Suppressor macrophage treated with lipopolysaccharide for 1 hour (primary cell): ENCODE data around the gene KRT4.

Experiments used
- DNase-seq, 3 donors: peaks; one replicate each; pipeline ENCODE4 v3.0.0-alpha.2; 2020 to 2022

The KRT4 gene

DNA sequence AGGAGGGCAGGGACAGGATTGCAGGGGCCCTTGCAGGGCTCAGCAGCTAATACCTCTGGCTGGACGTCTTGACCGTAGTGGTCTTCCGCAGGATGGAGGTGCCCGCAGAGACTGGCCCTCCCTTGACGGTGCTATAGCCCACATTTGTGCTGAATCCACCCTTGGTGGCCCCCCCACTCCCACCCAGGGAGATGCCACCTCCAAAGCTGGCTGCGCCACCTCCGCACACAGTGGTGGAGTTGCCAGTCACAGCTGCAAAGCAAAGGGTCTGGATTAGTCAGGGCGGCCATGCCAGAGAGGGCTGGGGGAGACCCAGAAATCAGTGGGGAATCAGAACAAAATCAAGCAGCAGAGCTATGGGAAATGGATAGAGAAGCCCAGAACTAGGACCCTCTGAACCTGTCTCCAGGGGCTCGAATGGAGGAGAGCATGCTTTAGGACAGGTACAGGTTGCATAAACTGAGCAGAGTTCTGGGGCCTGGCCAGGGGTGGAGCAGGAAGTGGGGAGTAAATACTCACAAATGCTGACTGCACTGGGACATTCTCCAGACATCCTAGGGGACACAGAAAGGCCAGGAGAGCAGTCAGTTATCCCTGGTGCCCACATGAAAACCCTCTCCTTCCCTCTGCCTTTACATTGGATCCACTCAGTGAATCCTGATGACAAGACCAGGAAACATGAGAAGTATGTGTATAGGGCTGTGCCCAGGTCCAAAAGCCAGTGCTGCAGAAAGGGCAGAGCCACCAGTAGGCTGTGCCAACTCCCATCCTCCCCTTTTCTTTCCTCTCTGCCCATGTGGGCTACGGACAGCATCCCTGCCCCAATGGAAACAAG, 8.1 kb upstream of the KRT4 start:
- DNase-seq, result no peak

DNA sequence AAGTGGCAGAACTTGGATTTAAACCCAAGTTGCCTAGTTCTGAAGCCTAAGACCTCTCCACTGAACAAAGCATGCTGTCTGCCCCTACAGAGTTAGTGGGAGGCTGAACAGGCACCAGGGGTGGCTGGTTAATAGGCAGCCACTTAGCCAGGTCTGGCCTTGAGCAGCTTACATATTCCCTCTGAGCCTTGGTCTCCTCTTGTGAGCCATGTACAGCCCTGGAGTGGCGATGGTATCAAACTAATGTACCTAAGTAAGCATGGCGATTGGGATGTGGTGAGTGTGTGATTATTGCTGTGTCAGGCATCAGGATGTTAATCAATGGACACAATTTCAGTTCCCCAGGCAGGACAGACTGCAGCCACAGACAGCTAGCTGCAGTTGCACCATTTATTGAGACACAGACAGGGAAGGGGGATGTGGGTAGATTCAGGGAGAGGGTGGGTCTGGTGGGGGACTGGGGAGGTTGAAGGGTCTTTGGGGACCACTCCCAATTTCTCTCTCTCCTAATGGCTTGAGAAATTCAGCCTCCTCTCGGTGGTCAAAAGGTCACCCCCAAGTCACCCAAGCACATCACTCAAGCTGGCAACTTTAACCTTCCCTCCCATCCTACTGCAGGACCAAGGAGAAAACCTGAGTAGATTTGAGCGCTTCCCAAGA, 7.3 kb upstream of the KRT4 start:
- DNase-seq, result no peak

DNA sequence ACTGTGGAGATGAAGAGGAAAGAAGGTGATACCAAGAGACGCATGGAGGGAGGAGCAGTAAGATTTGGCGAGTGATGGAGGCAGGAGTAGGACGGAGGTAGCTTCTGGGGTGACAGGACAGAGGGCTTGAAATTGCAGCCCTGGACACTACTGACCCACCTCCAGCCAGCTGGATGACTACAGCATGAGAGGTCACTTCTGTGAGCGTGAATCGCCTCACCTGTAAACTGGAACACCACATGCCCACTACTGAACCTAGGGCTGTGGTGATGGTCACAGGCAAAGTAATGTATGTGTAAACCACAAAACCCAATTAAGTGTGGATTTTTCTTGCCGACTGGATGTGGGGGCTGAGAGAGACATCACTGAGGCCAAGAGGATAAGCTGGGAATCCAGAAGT, 6.6 kb upstream of the KRT4 start:
- no peak for DNase-seq

DNA sequence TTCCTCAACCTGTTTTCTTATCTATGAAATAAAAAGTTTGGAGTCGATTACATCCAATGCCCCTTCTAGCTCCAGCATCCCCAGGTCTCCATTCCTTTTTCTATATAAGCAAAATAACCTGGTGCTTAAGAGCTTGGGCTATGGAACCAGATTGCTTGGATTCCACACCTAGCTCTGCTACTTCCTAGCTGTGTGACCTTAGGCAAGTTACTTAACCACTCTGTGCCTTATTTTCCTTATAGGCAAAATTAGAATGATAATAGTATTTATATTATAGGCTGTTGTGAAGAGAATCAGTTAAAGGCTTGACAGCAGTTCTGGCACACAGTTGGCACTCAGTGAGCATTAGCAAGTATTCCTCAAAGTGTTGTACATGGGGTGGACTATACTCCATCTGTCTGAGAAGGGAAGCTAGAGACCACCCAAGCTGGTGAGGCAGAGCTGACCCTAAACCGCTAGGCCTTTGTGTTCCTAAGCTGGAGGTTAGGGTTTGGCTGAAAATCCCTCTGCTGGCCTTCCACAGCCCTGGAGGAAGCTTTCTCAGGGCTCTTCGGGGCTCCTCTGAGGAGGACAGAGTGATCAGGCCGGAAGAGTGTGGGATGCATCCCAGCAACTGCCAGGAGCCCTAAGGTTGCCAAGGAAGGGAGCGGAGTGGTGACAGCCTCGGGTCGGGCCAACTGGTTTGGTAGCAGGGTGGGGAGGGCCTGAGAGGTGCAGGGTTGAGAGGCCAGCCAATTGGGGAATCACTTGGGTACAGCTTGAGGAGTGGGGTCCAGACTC, 6.0 kb upstream of the KRT4 start:
- no peak for DNase-seq

DNA sequence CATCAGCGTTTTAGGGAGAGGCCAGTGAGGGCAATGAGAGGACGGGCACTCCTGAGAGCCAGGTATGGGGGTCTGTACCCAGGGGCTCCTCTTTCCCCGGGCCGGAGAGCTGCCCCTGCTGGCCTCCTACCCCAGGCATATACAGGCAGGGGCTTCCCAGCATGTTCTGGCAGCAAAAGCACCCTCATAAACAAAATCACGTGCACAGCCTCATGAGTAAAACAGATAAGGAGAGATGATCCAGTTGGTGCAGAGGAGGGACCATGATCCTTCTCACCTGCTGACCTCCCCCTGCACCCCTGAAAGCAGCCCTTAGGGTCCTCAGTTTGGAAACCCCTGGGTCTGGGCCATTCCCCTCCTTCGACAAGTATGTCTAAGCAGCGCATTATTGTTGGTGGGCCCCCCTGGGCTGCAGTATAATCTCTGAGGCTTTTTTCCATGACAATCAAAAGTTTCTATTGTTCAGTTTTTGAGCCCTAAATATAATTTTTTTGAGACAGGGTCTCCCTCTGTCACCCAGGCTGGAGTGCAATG, 5.0 kb upstream of the KRT4 start:
- DNase-seq, result no peak

DNA sequence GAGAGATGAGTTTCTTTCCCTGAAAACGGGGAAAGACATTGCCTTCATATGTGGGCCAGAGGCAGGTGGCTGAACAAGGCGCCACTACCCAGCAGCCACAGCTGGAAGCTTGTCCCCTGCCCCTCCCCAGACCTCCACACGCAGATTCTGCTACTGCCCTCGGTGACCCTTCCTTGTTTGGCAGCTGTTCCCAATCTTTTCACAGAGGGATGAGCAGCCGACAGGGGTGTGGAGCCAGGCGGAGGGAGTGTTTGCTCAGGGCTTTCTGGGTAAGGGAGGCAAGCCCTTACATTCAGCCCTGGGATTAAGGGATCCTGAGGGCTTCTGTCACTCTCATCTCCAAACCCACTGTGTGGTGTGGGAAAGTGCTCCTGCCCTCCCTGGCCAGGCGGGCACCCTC, 4.5 kb upstream of the KRT4 start:
- DNase-seq, result no peak

DNA sequence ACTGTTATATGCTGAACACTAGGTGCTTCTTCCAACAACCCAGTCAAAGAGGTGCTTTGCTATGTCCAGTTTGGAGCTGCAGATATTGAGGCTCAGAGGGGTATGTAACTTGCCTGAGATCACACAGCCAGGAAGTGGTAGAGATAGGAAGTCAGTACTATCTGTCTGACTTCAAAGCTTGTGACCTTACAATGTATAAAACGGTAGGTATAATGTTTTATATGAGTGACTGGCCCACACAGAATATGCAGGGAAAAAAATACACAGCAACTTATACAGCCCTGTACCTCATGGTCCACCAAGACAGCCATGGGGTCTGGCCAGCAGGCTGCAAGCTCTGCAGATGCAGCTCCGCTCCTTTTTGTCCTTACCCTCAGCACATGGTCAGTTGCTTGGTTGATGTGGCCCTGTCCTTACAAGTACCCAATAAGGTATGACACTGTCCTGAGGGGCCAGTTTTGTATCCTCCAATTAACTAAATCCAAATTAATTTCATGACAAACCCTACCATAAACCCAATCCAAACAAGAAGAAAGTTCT, 3.9 kb upstream of the KRT4 start:
- DNase-seq, result no peak

DNA sequence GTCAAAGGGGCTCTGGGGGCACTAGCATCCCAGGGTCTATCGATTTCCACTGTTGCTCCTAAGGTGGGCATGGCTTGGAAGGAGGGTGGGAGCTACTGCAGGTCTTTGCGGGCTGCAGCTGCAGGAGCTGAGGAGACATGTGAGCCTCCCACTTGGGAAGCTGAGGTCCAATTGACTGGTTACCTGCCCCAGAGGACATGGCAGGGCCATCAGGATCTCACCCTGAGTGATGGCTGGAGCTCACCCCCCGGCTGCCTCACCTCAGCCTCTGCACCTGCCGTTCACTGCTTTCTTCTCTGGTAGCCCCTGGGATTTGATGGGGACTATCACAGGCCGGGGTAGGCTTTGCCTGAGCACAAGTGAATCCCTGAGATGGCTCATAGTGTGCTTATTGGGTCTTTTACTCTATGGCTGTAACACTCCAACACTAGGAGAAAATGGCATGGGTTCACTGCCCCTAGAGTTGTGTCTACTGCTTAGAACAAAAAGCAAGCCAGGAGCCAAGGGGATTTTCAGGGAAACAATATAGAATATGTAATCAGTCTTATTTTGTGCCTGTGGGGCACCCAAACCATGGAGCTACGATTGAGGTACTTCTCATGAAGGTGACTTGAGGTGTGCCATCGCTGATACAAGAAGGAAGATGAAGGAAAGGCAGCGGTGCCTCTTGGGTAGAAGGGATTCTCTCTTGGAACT, 3.2 kb upstream of the KRT4 start:
- DNase-seq, result no peak

DNA sequence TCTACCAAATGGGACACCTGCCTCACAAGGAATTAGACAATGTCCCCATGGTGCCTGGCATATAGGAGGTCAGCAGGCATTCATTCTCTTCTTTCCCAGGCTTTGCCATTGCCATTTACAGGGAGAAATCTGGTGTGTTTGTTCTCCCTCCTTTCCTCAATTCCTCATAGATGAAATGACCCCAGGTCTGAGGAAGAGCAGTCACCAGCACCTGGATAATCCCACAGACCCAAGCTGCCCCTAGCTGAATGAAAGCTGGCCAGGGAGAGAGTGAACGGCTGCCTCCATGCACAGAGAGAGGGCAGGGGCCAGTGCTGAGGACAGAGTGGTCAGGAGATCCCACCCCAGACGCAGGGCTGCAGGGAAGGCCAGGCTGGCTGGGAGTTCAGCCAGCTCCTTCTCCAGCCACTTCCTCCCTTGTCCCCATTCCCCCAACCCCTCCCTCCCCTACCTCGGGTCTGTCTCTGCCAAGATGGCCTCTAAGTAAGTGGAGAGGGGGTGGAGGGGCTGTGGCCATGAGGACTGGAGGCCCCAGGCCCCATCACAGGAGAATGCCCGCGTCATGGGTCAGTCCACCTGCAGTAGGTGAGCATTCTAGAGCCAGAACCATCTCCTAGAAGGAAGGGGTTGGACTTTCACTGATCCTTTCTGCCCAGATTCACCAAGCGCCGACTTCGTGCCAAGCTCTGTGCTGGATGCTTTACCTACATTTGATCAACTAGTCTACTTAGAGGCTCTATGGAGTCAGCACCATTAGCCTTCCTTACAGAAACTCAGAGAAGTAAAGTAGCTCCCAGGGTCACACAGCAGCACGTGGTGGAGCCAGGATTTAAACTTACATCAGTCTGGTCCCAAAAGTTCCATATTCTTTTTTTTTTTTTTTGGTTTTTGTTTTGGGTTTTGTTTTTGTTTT, 2.0 kb upstream of the KRT4 start:
- DNase-seq, result no peak

DNA sequence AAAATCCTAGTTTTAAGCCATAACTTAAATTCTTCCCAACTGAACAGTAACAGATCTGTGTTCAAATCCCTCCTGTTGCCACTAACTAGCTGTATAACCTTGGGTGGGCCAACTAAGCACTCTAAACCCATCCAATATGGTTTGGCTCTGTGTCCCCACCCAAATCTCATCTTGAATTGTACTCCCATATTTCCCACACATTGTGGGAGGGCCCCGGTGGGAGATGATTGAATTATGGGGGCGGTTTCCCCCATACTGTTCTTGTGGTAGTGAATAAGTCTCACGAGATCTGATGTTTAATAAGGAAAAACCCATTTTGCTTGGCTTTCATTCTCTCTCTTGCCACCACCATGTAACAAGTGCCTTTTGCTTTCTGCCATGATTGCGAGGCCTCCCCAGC, 1.2 kb upstream of the KRT4 start:
- no peak for DNase-seq

DNA sequence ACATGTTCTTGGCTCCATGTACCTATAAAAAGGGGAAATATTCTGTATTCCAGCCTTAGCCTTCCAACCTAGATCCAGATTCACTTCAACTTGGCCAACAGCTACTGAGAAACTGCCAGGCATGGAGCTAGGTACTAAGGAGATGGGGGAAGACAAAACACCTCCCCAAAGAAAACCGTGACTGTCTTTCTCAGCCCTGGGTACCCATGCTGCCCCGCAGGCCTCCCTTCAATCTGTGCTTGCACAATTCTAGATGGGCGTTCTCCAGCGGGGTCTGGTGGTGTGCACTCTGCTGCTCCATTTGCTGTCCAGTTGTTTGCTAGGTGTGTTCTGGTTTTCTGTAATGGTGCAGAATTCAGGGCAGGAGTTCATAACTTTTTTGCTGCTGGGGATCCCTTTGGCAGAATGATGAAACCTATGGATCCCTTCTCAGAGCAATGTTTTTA, 817 bp upstream of the KRT4 start:
- no peak for DNase-seq

DNA sequence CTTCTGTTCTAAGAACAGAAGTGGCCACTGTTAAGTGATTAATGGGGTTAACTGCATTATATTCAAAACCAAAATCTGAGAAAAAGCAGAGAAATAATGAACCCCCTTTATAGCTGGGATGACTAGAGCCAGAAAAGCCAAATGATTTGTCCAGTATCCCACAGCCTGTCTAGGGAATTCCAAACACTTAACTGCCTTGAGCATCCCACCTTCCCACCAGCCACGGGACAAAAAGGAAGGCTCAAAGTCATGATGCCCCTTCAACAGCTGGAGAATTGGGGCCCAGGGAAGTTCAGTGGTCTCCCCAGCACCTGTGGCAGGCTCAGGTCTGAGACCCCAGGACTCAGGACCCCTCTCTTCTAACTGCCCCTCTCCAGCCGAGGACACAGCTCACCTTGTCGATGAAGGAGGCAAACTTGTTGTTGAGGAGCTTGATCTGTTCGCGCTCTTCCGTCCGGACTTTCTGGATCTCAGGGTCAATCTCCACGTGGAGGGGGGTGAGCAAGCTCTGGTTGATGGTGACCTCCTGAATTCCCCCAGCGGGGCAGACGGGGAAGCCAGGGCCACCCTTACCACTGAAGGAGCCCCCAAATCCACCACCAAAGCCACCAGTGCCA, 605 bp downstream of the KRT4 start:
- no peak for DNase-seq

DNA sequence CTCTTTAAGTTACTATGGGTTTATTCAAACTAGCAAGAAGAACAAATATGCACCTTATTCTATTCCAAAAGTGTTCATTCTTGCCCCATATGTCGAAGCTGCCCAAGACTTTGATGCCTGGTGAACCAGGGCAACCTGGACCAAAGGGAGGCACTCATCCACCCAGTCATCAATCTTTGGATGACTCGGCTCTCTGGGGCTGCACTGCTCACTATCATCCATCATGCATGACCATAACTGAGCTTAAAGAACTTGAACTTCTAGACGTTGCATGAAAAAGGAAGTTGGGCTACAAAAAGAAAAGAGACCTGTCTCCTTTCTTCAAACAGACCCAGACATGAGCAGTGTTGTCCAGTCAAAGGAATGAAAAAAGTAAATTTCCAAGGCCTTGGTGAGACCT, 1.2 kb downstream of the KRT4 start:
- no peak for DNase-seq

DNA sequence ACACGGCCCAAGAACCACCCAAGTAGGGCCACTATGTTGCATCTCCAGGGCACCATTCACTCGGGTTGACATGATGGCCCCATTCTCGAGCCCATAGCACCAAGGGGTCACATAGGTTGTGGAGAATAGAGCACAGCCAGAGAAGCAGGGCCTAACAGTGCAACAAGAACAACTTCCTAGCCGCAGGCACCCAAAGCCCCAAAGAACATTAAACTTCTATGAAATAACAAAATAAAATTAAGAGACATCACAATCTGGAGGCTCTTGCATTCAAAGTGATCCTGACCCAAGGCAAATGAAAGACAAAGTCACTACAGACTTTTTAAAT, 1.9 kb downstream of the KRT4 start:
- no peak for DNase-seq

DNA sequence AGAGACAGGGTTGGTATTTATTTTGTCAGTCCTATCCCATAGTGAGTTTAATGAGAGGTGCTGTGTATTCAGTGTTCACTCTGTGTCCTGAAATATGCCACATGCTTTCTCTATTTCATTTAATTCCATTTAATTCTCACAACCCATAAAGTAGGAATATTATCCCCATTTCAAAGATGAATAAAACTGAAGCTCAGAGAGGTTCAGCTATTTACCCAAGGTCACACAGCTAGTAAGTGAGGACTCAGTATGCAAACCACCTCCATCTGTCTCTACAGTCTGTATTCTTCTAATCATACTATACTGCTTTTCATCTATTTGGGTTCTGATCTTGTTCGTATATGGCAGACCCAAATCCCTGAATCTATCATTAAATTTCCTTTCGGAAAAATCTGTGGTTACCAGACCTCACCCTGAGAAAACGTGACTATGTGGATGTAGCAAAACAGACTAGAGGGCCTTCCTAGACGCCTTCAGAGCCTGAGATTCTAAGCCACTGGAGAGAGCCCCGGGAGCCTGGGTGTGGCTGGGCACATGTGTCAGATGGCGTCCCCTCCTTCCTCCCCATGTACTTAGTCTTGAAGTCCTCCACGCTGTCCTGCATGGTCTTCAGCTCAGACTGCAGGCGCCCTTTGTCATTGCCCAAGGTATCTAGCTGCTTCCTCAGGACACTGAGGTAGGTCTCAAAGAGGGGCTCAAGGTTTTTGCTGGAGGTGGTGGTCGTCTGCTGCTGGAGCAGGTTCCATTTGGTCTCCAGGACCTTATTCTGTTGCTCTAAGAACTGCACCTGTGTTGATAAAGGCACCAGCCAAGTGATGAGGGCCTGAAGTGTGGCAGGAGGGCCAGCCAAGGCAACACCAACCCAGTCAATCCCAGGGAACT, 2.5 kb downstream of the KRT4 start:
- no peak for DNase-seq

DNA sequence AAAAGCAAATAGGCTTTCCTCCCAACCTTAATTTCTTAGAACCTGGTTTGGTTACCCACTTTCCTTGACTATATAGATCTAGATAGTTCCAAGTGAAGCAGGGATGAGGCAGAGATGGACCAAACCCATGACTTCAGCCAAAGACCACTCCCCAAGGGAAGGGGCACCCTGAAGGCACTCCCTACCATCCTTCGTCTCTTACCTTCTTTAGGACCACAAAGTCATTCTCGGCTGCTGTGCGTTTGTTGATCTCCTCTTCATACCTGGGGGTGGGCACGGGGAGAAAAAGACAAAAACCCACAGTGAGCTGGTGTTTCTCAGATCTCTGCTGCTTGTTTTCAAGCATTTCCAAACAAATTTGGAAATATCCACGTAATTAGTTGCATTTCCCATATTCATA, 3.4 kb downstream of the KRT4 start:
- DNase-seq, result no peak

DNA sequence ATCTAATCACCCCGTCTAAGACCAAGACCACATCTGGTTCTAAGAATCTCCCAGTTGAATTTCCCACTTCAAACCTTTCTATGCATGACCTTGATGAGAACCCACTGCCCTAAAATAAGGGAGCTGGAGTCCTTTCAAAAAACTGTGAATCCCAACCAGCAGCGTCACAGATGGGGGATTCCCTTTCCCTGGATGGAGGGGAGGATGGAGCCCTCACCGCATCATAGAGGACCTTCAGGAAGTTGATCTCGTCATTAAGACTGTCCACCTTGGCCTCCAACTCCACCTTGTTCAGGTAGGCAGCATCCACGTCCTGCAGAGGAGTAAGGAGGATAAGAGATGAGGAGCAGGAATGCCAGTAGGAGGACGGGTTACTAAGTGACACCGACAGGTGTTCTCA, 4.8 kb downstream of the KRT4 start:
- DNase-seq, result no peak

DNA sequence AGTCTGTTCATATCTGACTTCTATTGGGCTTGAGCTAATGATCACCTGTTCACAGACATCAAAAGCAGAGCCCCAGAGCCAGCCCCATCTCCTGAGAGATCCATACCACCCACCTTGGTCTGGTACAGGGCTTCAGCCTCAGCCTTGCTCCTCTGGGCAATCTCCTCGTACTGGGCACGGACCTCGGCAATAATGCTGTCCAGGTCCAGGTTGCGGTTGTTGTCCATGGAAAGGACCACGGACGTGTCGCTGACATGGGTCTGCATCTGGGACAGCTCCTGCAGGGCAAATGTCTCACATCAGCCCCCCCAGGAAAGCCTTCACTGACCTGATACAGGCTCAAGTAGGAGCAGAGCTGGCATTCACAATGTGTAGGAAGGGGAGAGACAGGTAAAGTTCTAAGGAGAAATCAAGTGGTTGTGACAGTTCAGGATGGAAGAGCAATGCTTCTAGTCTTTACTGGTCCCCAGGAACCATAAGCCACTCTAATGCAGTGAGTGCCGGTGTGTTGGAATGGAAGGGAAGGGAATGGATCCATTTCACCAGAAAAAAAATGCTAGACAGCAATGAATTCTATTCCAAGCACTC, 5.2 kb downstream of the KRT4 start:
- no peak for DNase-seq

DNA sequence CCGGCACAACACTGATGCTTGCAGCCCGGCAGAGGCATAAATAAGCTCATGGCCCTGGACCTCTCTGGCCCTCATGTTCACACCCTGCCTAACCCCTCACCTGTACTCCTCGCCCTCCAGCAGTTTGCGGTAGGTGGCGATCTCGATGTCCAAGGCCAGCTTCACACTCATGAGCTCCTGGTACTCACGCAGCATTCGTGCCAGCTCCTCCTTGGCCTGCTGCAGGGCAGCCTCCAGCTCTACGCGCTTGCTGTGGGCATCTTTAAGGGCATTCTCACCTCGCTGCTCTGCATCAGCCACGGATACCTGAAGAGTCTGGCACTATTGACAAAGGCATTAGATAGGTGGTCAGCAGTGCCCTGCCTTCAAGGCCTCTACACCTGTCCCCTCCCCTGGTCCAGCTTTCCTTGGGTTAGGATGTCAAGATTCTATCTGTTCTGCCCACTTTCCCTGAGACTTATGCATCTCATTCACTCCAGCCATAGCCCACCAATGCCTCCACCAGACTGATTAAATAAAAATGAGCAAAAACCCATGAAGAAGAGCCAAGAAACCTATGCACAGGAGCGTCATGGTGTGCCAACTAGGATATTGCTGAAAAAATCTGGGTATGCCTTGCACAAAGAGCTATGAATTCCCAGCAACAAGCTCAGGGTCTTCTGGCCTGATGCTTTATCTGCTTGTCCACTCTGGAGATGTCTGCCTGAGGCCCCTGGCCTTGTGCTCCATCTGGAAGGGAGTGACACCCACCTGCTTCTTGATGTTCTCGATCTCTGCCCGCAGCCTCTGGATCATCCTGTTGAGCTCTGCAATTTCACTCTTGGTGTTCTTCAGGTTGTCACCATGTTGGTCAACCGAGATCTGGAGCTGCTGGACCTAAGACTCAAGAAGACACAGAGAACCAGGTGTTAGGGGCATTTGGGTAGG, 6.1 kb downstream of the KRT4 start:
- no peak for DNase-seq
